ENCODE results near the gene ZZZ3.

GRCh38 chr1:77725706-77726105, 43.2 kb upstream of the ZZZ3 start:
- TF ChIP-seq CTCF (IDR thresholded peaks at IDR 0.05) (no peak), EZH2 (IDR thresholded peaks at IDR 0.05; ENCODE audit: borderline replicate concordance, insufficient read depth, low read depth, low read length, poor library complexity, severe bottlenecking) (no peak)

All from B cell (primary cell).